Hepatic stellate cell (primary cell): Measurements from ENCODE around the gene ENG.

Source experiments
- DNase-seq: peaks from one replicate; pipeline ENCODE4 v3.0.0; 2011; ENCODE audit warnings: low spot score

ENG gene

DNA sequence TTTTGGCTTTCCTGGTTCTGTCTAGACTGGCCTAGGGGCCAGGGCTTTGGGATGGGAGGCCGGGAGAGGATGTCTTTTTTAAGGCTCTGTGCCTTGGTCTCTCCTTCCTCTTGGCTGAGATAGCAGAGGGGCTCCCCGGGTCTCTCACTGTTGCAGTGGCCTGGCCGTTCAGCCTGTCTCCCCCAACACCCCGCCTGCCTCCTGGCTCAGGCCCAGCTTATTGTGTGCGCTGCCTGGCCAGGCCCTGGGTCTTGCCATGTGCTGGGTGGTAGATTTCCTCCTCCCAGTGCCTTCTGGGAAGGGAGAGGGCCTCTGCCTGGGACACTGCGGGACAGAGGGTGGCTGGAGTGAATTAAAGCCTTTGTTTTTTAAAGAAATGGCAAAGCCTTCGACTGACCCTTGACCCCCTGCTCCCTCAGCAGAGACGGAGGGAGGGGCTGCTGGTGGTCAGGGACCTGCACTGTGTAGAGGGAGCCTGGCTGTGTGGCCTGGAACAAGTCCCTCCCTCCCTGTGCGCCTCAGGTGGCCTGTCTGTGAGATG, 40.7 kb downstream of the ENG start:
- no peak for DNase-seq

DNA sequence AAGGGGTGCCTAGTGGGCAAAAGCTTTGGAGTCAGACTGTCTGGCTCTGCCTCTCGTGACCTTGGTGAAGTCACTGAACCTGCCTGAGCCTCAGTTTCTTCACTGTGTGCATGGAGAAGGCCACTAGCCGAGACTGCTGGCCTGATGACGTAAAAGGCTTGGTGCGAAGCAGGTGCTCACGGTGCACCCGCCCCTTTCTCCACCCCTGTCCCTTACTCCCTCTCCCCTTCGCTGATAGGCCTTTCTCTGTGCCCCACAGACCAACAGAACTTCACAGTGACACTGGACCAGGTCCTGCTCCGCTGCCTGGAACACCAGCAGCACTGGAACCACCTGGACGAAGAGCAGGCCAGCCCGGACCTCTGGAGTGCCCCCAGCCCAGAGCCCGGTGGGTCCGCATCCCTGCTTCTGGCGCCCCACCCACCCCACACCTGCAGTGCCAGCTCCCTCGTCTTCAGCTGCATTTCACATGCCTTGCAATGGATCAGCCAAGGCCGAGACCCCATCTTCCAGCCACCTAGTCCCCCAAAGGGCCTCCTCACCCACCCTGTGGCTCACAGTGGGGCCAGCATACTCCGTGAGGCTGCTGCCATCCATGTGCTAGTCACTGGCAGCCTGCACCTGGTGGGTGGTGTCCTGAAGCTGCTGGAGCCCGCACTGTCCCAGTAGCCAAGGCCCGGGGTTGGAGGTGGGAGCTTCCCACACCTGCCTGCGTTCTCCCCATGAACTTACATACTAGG, 41.4 kb downstream of the ENG start:
- no peak for DNase-seq

DNA sequence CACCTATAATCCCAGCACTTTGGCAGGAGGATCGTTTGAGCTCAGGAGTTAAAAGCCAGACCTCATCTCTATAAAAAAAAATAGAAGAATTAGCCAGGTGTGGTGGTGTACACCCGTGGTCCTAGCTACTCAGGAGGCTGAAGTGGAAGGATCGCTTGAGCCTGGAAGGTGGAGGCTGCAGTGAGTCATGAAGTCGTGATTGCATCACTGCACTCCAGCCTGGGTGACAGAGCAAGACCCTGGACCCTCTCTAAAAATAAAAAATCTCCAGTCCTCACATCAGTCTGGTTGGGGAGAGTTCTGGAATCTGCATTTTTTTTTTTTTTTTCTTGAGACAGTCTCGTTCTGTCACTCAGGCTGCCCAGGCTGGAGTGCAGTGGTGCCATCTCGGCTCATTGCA, 42.4 kb downstream of the ENG start:
- DNase-seq, result no peak

DNA sequence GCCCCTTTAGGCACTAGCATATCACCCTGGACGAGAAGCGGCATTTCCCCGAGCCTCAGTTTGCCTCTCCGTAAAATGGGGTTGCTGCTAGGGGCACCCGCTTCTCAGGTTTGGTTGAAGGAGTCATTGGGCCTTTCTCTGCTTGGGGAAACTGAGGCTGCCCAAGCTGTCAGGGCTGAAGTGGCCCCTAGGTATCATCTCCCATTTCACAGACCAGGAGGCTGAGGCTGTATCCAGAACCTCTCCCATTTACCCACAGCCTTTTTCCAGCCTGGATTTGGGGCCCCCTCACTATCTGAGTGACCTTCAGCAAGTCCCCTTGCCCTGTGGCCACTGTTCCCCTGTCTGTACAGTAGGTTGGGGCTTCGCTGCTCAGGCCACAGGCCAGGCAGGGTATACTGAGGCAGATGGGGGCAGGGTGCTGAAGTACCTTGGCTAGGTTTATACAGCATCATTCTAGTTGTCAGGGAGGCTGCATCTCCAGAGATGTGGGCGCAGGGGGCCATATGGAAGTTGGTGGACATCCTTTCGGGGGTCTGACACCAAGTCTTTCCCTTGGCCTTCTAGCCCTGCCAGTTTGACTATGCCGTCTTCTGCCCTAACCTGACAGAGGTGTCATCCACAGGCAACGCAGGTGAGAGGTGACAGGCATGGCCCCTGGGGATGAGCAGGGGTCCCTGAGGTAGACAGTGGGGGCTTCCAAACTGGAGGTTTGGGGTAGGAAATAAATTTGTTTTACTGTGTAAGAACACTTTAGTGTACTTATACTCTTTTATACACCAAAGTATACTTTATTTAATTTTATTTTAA, 43.9 kb downstream of the ENG start:
- no peak for DNase-seq

DNA sequence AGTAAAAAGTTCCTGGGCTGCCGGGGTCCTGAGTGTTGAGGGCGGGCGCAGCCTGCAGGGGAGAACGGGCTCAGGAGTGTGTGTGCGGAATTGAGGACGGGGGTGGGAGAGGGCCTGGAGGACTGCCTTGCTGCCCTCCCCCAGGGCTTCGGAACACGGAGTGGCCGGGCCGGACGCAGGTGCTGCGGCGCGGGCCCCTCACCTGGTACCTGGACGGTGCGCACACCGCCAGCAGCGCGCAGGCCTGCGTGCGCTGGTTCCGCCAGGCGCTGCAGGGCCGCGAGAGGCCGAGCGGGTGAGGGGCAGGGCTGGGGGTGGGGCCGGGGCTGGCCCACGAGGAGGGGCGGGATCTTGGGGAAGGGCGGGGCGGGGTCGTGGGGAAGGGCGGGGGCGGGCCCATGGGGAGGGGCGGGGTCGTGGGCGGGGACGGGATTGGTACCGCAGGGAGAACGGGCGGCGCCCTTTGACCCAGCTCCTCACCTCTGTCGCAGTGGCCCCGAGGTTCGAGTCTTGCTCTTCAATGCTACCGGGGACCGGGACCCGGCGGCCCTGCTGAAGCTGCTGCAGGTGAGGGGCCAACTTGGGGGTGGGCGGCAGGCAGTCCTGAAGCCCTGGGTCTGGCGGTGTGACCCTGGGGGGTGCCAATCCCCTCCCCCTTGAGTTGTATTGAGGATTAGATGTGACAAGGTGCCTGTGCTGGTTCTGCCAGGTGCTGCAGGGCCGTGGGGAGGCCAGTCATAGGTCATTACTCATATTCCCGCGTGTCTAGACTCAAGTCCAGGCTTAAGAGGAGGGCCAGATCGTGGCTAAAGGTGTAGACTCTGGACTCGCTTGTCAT, 44.7 kb downstream of the ENG start:
- DNase-seq, result no peak

- DNase-seq, result no peak
Observed at GRCh38 chr9:127809002-127809539, 45.4 kb downstream of the ENG start.

GRCh38 chr9:127808347-127809001, 46.0 kb downstream of the ENG start:
- DNase-seq, result no peak

GRCh38 chr9:127806871-127807270, 47.6 kb downstream of the ENG start:
- no peak for DNase-seq

DNA sequence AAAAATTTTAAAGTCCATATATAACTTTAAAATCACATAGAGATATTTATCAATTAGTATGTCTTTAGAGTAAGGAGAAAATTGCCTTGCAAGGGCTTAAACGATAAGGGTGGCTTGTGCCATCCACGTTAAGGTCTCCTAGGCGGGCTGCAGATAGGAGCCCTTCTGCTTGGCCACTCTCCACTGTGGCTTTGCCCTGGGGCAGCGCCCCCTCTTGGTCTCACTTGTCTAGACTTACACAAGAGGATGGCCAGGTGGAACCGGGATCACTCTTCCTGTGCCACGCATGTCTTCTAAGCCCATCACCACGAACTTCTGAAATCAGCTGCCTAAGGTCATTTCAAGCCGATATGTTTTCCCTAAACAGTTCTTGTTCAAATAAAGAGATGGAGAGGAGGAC, 48.8 kb downstream of the ENG start:
- no peak for DNase-seq

- peak; percentile 63 for DNase-seq
Observed at GRCh38 chr9:127803507-127804352, 50.7 kb downstream of the ENG start.

DNA sequence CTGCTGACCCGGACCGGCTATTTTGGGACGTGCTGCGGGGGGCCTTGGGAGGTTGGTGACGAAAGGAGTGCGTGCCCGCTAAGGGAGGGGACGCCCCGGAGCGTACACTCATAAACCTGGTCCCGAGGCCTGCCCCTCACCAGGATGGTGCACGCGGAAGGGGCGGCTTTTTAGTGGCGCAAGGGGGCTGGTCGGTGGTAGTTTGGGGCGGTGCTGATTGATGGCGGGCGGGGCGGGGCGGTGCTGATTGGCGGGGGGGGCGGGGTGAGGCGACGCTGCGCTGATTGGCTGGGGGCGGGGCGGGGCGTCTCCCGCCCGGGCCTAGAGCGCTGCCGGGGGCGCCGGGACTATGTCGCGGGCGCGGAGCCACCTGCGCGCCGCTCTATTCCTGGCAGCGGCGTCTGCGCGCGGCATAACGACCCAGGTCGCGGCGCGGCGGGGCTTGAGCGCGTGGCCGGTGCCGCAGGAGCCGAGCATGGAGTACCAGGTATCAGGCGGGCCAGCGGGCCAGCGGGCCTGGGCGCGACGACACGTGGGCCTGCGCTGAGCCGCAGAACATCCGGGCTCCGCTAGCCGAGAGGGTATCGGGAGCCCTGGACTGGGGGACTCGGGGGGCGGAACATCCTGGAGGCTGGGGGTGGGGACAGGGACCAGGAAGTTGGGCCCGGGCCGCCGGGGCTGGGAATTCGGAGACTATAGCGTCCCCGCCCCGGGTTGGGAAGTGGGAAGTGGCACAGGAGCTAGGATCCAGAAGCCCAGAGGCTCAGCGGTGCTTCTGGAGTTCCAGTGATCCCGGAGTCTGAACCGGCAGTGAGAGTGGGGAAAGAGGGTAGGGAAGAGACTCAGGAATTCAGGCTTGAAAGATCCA, 51.6 kb downstream of the ENG start, which contains the start of gene FPGS:
Gene FPGS (plus strand): TSS at position 307 of the 868 bp plus-strand sequence. CDS start 43 bp downstream, at position 350.
- DNase-seq, result peak; percentile 97

- DNase-seq, result no peak
Observed at GRCh38 chr9:127801955-127802575, 52.4 kb downstream of the ENG start.

DNA sequence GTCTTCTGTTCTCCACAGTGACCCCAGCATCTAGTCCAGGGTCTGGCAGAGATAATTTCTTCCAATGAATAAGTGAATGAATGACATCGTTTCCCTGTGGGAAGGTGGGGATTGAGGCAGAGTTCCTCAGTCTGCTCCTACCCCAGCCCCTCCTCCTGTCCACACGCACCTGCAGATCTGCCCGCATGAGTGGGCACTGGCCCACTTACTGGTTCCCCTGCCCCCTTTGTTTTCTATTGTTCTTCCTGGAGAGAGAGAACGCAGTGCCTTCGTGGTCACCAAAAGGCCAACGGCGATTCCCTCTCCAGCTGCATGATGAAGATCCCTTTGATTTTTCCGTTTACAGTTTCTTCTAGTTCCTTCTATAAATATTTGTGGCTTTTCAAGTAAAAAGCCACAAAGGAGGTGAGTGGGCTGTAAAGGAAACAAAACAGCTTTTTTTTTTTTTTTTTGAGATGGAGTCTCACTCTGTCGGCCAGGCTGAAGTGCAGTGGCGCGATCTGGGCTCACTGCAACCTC, 57.5 kb downstream of the ENG start:
- DNase-seq, result no peak

DNA sequence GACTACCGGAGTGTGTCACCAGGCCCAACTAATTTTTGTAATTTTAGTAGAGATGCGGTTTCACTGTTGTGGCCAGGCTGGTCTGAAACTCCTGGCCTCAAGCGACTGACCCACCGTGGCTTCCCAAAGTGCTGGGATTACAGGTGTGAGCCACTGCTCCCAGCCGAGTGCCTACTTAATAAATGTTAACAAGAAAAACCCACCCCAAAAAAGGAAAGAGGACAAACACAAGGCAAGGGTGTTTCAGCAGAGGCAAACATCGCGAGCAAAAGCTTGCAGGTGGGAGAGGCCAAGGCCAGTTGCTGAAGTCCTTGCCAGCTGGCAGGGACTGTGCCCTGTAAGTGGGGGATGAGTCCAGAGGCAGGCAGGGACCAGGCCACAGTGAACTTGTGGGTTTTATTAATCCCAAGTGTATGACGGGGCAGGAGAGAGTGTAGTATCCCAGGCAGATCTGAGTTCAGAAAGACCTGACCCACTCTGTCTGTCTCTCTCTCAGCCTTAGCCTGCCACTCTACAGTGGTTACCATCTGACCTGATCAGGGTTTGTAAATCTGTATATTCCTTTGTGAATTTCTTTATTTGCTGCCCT, 58.1 kb downstream of the ENG start:
- DNase-seq, result no peak

GRCh38 chr9:127794001-127794791, 60.3 kb downstream of the ENG start:
- no peak for DNase-seq

GRCh38 chr9:127793093-127793708, 61.3 kb downstream of the ENG start:
- no peak for DNase-seq

DNA sequence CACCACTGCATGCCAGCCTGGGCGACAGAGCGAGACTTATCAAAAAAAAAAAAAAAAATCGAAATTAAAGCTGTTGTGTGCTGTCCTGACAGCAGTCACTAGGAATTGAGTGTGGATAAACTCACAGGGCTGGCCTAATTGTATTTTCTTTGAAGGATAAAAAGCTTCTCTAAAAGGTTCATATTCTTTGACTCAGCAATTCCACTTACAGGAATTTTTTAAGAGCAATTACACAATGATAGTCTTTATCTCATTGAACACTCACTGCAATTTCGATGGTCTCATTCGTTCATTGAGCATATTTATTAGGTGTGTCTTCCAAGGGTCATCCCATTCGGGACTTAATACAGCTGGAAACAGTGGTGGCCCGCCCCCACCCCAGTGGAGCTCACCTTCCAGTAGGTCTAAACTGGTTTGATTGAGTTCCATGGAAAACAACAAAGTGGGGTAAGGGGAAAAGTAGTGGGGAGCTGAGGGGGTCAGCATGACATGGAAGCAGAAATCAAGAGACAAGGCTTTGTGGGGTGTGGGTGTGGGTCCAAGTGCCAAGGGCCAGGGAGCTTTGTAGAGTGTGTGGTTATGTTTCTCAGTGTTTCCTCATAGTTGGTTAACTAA, 61.9 kb downstream of the ENG start:
- no peak for DNase-seq
